Pons (tissue), 1 donor: ENCODE results near the gene SAMD14.
"Not testable (repeated sequence)": the region's sequence is repeated elsewhere in the genome, so short reads cannot be mapped to it uniquely, and the experiment has no call there.

Source experiments
- DNase-seq: peaks from one replicate; pipeline ENCODE4 v3.0.0-alpha.2; 2016; ENCODE audit warnings: low spot score

Gene SAMD14

DNA sequence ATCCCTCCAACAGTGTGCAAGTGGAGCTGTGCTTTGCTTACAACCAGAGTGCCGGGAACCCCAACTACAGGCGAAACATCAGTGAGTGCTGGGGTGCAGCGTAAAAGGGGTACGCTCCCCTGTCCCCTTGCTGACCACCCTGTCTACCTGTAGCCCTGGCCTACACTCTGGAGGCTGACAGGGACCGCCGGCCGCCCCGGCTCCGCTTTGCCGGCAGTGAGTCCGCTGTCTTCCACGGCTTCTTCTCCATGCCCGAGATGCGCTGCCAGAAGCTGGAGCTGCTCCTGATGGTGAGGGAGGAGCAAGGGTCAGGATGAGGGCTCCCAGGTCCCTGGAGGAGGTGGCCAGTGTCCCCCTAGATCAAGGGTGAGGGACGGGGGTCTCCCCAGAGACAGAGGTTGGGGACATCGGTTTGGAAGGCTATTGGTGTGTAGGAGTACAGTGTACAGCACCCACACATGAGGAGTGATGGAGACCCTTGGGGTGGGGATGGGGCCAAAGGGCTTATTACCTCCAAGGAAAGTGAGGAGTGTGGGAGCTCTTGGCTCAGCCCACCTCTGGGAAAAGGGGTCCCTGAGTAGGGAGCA is 54.4 kb downstream of the SAMD14 start:
- DNase-seq = no peak

DNA sequence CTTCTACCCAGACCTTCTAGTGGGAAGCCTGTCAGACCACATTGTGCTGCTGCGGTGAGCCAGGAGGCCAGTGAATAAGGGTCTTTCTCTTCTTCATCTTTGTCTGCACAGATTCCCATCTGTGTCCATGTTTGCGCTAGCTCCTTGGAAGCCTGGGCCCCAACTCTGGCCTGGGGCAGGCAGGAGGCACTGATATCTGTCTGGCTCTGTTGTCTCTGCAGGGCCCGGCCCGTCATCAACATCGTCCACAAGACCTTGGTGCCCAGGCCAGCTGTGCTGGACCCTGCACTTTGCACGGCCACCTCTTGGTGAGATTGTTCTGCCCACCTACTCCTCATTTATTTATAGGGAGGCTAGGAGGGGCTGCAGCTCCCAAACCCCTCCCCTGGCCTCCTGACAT is 55.7 kb downstream of the SAMD14 start:
- no peak for DNase-seq

DNA sequence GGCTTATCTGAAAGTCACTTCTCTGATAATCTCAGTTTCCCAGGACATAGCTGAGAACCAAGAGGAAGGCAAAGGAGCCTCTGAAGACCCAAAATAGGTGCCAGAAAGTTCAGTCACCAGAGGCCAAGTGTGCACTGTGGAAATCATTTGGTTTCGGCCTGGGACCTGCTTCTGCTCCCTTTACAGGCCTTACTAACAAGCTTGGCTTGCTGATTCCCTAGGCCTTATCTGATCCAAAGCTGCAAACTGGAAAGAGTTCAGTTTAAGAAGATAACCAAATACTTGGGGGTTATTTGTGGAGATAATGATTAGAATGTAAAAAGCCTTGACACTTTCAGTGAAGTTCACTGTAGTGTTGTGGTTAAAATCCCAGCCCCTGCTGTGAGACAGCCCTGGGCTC is 57.0 kb downstream of the SAMD14 start:
- DNase-seq = no peak

DNA sequence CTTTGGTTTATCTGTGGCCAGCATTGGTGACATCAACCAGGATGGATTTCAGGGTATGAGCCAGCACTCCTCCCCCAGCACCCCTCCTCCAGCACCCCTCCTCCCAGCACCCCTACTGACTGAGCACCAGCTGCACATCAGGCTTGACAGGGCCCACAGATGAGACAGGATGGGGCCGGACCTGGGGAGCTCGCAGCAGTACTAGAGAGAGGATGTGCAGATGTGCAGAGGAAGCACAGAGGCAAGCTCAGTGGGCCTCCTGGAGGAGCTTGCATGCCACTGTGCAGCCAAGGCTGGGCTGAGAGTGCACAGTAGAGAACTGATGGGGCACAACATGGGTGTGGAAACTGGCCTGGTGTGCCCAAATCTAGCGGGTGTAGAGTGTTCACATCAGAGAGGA is 57.8 kb downstream of the SAMD14 start:
- DNase-seq = no peak

DNA sequence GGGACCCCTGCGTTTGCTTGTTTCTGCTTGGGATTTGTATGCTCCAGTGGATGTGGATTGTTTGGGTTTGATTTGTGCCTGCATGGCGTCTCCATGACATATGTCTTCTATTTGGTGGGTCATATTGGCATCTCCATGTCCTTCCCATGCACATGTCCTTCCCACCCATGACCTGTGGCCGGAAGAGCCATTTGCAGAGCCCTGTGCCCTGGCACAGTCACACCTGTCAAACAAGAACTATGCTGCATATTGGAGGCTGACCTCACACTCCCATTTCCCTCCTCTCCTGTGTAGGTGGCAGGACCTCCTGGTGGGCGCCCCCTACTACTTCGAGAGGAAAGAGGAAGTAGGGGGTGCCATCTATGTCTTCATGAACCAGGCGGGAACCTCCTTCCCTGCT is 58.3 kb downstream of the SAMD14 start:
- DNase-seq = no peak

DNA sequence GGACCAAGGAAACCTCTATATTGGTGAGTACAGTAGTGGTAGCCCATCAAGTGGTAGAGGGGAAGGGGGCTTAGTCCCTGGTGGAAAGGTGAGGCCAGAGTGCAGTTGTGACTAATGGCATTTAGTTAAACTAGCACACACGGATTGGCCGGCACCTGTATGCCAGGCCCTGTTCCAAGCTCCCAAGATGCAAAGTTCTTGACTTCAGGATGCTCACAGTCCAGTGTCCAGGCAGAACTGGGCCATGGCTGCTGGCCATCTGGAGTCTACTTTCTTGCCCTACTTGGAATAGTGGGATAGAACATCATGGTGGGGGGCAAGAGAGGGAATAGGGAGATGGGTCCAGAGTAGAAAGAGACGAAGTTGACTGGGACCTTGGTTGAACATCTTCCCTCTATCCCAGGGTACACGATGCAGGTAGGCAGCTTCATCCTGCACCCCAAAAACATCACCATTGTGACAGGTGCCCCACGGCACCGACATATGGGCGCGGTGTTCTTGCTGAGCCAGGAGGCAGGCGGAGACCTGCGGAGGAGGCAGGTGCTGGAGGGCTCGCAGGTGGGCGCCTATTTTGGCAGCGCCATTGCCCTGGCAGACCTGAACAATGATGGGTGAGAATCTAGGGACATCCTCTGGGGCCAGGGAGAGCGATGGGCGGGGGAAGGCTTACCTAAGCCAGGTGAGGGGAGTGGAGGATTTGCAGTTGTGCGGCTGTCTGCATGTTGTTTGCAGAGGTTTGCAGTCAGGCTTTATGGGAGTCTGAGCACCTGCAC is 58.9 kb downstream of the SAMD14 start:
- no peak for DNase-seq

DNA sequence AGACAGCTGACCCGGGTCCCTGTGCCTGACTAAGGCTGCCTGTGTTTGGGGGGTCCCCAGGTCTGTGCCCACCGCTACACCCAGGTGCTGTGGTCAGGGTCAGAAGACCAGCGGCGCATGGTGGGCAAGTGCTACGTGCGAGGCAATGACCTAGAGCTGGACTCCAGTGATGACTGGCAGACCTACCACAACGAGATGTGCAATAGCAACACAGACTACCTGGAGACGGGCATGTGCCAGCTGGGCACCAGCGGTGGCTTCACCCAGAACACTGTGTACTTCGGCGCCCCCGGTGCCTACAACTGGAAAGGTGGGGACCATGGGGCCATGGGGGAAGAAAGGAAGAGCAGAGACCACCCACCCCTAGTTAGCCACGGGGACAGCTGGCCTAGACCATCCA is 62.0 kb downstream of the SAMD14 start:
- no peak for DNase-seq

DNA sequence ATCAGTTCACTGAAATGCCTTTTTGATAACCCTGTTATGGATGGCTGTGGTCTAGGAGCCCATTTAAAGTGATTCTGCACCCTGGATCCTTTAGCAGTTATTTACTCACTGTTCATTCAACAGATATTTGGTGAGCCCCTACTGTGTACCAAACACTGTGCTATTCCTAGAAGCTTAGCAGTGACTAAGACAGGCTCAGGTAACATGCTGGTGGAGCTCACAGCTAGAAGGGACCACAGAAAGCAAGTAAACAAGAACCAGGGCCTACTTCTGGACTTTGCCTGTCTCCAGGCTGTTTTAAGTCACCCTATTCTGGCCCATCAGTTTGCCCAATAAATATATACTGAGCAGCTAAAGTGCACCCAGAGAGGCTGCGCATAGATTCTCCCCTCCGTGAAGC is 63.0 kb downstream of the SAMD14 start:
- DNase-seq = no peak

DNA sequence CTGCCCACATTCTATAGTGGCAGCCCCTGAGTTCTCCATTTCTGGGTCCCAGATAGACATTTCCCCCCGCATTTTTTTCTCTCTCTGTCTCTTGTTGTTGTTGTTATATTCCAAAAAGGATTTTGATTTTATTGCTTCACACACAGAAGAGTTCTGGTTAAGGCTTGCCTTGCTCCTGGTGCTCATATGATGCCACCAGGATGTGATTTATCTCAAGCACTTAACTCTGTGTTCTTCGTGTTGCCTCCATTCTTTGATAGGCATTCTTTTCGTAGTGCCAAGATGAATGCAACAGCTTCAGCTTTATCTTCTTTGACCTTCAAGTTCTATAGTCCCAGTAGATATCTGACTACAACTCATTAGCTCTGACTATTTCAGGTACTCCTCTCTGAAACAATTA is 64.9 kb downstream of the SAMD14 start:
- DNase-seq = no peak

DNA sequence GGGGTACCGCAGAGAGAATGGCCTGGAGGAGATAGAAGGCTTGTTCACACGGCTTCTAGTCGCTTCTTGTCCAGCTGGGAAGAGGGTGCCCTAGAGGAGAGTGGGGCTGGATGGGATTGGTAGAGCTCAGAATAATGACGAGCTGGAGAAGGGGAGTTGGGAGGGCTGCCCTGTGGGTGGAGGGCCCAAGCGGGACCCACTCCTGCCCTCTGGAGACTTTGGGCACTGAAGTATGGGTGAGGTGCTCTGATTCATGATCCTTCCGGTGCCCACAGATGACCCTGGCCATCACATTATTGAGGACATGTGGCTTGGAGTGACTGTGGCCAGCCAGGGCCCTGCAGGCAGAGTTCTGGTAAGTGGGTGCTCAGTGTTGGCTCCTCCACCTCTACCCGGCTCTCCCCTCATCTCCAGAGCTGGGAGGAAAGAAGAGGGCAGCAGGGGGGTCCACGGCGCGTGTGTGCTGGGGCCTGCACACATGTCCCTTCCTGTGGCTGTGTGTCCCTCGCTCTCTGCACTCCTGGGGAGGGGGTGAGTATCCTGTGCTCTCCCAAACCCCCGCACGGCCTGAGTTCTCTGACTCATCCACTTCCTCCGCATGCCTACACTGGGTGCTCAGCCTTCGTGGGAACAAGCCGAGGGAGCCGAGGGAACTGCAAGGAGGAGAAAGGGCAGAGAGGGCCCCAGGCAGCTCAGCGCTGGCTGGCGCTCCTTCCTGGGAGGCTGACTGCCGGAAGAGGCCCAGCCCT is 65.5 kb downstream of the SAMD14 start:
- no peak for DNase-seq

DNA sequence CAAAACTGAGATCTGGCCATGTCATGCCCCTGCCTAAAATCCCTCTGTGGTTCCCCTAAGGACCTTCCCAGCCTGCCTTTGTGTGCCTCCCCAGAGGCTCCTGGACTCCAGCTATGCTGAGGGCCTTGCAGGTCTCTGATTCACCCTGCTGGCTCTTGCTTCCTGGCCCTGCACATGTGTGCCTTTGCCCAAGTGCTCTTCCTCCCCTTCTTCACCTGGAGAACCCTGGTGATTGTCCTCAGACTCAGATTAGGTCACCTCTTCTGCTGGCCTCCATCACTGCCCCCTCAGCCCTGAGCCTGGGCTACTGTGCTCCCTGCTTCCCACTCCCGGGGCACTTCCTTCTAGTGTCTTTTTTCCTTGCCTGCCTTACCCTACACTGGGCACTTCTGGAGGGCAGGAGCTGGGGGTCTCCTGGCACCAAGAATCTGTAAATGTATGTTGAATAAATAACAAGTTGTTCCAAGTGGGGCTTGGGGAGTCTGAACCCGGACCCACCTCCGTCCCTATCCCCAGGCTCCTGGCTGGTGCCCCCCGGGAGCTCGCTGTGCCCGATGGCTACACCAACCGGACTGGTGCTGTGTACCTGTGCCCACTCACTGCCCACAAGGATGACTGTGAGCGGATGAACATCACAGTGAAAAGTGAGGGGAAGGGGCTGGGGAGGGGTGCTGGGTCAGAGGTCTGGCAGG is 66.3 kb downstream of the SAMD14 start:
- no peak for DNase-seq

DNA sequence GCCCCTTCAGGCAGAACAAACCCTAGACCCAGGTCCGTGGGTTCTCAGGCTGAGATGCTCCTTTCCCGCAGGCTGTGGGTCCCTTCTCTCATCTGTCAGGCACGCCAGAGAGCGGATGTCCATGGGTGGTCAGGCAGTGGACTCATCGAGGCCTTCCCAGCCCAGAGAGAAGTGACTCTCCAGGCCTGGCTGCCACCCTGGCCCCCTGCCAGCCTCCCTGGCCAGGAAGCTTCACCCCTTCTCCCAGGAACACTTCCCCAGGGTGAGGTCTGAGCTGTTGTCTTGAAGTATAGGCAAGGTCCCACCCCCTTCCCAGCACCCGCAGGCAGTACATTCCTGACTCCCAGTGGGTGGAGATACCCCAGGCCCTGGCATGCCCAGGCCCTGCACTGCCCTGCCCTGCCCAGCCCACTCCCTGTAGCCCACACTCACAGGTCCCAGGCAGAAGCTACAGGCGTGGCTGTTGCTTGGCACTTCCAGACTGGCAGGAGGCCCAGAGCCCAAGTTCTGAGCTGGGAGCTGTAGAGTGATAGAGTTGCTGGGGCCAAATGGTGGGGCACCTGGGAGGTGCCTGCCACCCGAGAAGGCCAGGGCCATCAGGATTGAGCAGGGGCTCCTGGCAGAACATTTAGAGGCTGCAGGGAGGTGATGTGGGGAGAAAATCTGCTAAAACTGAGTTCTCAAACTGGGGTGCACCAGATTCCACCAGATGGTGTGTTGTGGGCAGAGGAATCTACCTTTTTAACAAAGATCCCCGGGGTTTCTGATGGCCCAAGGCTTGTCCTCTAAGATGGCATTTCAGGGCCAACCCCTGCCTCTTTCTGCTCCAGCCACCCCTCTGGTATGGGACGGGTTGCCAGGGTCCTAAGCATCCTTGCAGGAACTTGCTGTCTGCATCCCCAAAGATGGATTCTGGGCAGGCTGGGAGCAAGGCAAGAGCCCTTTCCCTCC is 67.4 kb downstream of the SAMD14 start:
- DNase-seq = no peak

DNA sequence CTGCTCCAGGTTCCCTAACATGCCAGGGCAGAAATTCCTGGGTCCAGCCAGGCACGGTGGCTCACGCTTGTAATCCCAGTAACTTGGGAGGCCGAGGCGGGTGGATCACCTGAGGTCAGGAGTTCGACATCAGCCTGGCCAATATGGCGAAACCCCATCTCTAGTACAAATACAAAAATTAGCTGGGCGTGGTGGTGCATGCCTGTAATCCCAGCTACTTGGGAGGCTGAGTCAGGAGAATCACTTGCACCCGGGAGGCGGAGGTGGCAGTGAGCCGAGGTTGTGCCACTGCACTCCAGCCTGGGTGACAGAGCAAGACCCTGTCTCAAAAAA is 68.3 kb downstream of the SAMD14 start:
- DNase-seq = not testable (repeated sequence)

DNA sequence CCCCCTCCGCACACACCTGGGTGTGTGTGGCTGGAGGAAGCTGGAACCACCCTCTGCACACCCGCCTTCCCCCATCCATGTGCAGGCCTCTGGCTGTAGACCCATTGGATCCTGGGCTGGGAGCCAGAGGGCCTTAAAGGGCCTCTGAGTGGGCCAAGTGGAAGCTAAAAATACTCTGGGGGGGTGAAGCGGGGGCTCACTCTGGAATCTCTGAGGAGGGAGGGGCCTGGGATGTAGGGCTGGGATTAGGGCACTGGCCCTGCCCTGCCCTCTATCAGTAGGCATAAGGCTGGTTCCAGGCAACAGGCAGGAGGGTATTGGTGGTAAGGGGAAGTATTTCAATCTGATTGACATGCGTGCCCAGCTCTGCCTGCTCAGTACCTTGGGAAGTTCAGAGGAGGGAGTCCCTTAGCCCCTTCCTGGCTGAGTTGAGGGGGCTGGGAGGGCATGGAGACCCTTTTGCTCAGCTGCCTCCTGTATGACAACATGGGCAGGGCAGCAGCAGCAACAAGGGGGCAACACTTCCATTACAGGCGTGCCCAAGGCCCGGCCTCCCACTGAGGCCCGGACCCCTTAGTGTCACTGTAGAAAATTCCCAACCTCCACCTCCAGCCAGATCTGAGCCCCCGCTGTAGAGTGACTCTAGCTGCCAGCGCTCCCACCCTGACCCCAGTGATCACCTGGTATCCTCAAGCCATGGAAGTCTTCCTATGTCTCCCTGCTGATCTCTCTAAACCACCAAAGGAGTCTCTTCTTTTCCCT is 68.8 kb downstream of the SAMD14 start:
- DNase-seq = peak; percentile 51
